ENCODE data around the gene PCK1.

PCK1 gene

DNA sequence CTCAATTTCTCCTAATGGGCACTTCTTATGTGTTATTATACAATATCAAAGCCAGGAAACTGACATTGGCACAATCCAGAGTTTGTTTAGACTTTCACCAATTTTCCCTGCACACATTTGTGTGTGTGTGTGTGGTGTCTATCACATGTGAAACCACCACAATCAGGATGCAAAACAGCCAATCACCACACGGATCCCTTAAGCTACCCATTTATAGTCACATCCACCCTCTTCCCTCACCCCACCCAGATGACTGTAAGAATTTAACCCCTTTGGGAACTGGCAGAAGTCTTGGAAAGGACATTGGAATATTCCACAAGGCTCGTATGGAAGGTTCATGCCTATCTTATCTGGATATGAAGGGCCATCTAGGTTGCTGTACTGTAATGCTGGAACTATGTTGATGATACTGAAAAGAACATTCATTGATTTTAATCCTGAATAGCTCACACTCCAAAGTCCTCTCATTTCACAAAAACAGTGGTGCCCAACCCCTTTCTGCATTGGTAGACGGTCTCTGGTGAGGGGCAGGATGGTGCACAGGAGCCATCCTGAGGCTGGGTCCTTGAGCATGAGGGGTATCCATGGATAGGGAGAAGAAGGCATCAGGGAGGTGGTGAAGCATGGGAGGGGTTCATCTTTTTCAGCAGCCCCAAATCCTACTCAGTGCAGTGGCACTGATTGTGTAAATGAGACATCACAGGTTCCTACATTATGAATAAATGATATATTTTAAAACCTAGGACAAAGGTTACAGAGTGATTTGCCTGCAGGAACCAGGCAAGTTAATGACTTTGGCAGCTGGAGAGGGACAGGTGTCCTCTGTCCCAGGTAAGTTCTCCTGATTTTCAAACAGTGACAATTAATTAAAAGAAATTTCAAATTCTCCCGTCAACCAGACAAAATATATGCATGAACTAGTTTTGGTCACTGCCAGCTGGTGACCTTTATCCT is 23.9 kb upstream of the PCK1 start:
- DNase-seq = no peak

DNA sequence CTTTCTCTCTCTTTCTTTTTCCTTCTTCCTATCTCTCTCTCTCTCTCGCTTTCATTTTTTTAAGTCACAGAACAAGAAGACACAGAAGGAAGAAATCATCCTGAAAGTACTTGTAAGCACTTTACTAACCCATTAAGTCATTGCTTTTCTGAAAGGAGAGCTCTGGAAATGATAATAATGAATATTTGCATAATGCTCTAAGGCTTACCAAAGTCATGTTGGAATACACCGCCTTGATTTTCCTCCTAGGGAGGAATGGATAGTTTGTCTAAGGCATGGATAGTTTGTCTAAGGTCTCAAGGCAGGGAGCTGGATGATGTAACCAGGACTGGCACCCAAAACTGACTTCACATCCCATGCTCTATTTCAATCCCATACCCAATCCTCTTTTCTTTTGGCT is 23.1 kb upstream of the PCK1 start:
- DNase-seq = no peak

DNA sequence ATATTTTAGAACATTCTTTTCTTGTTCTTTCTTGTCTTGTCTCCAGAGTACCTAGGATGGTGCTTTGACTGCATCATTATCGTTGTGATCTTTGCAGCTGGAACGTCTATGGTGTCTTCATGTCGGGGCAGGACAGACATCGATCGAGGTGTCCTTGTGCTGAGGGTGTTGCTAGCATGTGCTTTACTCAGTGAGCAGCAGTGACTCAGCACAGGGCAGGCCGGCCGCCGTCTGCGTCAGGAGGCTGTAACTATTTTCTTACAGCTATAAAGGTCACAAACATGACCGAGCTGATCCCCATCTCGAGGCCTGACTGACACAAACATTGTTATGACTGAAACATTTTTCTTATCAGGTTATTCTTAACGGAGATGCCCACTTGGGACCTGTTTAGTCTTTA is 21.0 kb upstream of the PCK1 start:
- no peak for DNase-seq

DNA sequence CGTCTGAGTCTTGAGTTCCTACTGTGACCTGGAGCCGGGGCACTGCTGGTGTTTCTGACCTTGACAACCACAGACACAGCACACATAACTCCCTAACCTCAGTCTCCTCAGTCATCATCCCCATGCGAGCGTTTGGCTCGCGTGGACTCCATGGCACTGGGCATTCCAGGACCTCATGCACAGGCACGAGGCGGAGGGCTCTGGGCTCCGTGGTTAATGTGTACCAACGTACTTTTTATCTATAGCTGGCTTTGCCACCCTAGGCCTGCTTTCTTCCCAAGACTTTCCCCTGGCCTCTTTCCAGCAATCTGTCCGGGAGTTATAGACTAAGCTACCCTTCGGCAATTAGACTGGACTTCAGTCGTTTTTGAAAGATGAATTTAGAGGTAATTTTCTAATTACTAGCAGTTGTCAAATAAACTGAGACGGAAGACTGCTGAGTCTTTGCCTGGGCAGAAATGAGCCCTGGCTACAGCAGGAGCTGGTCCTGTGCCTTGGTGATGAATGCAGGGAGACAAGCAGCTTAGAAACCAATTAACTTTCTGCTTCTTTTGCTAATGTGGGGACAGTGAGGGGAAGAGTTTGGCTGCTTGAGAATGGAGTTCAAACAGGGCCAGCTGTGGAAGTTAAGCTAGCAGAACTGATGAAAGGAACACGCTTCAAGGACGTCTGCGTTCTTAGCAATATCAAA is 19.9 kb upstream of the PCK1 start:
- no peak for DNase-seq

GRCh38 chr20:57543754-57544153 is 17.2 kb upstream of the PCK1 start:
- no peak for DNase-seq

GRCh38 chr20:57544838-57545564 is 15.9 kb upstream of the PCK1 start:
- DNase-seq = no peak

DNA sequence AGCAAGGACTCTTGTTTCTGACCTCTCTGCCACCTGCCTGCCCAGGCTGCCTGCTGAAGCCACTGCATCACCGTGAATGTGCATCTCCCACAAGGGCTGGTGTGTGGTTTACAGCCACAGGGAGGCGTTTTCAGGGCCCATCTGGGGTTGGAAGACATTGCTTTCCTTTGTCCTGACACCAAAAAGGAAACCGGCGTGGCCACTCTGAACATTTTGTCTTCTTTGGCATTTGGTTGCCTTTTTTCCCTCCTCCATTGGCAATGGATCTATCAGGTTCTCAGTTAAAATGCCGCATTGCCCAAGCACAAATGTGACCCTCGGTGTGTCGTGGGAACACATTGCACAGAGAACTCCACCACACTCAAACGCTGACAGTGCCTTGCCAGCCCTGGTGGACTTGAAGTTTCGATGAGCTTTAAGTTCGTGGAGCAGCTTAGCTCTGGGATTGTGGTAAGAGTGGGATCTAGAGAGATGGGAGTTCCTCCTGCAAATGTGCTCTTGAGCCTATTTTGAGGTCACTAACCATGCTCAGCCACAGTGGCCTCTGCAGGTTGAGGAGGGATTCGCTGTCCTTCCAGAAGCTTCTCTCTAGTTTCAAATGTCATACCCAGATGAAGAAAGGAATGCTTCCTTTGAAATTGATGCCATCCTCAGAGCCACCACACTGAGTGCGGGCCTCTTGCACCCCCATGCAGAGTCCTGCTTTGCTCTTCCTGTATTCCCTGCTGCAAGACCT is 14.8 kb upstream of the PCK1 start:
- no peak for DNase-seq

GRCh38 chr20:57546956-57547649 is 13.8 kb upstream of the PCK1 start:
- no peak for DNase-seq

GRCh38 chr20:57548177-57549058 is 12.5 kb upstream of the PCK1 start:
- DNase-seq = no peak

GRCh38 chr20:57552471-57552870 is 8.4 kb upstream of the PCK1 start:
- no peak for DNase-seq

- DNase-seq = no peak
These were observed 7.4 kb upstream of the PCK1 start for GRCh38 chr20:57553376-57554018.

- no peak for DNase-seq
These were observed 5.3 kb upstream of the PCK1 start for GRCh38 chr20:57555457-57556184.

GRCh38 chr20:57556980-57557274 is 4.0 kb upstream of the PCK1 start:
- no peak for DNase-seq

- DNase-seq = no peak
These were observed 2.8 kb upstream of the PCK1 start for GRCh38 chr20:57557926-57558613.

GRCh38 chr20:57558614-57559288 is 2.2 kb upstream of the PCK1 start:
- DNase-seq = no peak

GRCh38 chr20:57559289-57559634 is 1.6 kb upstream of the PCK1 start:
- DNase-seq = no peak

DNA sequence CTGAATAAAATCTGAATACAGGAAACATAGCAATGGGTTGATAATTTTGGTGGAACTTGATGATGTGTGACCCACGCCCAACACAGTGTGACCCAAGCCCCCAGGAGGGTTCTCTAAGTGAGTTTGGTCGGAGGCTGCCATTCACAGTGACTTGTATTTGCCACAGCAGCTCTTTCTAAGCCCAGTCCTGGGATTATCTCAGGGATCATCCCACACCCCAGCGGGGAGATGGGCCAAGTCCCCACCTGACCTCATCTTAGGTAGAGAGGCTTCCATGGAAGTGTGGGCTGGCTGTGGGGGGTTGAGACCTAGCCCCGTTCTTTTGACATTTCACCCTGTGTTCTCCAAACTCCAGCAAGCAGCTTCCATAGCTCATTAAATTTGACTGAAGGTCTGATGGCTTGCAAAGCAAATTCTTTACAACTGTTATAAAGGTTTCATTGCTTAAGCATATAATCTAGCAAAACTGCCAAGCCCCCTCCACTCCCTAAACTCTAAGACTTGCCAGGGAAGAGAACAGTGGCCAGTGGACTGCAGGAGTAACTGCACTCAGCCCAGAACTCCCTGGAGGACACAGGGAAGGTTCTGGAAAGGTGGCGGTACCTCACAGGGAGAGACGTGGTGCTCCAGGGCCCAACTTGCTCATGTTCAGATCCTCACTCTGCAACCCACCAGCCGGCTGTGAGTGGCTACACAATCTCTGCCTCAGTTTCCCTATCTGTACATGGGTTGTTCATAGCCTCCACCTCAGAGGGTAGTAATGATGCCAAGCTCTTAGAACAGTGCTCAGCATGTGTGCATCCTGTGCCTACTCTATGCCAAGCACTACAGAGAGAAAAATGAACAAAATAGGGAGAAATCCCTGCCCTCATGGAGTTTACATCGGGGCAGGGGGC is 1.0 kb upstream of the PCK1 start:
- DNase-seq = no peak
